Measurements from ENCODE around the gene NUP160.

DNA sequence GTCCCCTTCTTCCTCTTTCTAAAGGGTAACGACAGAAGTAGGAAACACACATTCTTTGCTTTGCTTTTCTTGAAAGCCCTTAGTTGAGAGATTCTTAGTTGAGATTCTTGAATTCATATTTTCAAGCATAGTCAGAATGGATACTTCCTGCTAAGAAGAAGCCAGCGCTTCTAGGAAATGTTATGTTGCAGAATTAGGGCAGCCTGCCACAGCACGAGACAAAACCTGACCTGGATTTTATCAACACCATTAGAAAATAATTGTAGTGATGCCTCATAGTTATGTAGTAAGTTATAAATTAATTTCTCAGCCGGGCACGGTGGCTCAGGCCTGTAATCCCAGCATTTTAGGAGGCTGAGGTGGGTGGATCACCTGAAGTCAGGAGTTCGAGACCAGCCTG, 37.9 kb upstream of the NUP160 start:
- TF ChIP-seq POLR2A (IDR thresholded peaks at IDR 0.05) (no peak), CTCF (IDR thresholded peaks at IDR 0.05 in 4 of 5, conservative IDR thresholded peaks at IDR 0.05 in 1 of 5) (no peak)
